HG03442 (cell line): ENCODE data around the gene TUB.

Experiments
- ATAC-seq: cut with Tn5 transposase; IDR thresholded peaks from one replicate; pipeline ENCODE4 v1.9.1; 2021; ENCODE audit warnings: mild to moderate bottlenecking, moderate library complexity; ENCODE audit not compliant: unreplicated experiment

The TUB gene

GRCh38 chr11:8089791-8090510 lies 8.9 kb downstream of the TUB start:
- ATAC-seq, result no peak

GRCh38 chr11:8090756-8091155 lies 9.7 kb downstream of the TUB start:
- ATAC-seq, result no peak

DNA sequence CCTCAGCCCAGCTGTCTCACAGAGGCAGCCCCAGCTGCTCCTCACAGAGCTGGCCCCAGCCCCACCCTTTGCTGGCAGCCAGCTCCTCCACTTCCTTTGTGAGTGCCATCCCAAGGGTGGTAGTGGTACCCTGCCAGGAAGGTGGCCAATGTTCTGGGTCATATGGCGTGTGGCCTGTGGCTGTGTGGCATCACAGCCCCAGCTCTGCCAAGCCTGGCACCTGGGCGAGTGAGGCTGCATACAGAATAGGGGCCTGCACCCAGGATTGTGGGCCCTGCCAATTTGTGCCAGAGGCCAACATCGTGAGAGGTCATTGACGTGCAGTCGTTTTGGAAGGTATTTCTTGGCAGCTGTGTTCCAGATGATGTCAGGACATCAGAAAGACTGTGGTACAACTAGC lies 10.7 kb downstream of the TUB start:
- no peak for ATAC-seq

- peak; percentile 71 for ATAC-seq
Observed at GRCh38 chr11:8092587-8093424, 11.8 kb downstream of the TUB start.

DNA sequence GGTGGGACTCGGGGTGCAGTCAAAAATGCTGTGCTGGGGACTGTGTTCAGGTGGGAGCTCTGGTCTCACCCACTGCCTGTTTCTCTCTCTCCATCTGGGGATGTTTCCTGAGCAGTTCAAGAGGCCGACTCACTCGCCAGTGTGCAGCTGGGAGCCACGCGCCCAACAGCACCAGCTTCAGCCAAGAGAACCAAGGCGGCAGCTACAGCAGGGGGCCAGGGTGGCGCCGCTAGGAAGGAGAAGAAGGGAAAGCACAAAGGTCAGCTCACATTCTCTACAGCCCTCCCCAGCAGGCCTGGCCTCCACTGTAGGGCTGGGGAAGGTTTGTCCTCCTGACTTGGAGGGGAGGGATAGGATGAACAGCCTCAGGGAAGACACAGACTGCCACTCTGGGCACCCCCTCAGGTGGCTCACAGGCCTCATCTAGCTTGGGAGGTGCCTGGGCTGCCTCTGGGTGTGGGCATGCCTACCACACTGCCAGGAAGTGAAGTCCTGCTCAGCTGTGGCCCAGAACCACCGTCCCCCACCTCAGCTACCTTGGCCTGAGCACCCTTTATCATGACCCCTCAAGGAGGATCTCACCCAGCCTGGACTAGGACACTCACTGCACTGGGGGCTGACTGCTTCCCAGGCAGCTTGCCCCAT lies 13.0 kb downstream of the TUB start:
- no peak for ATAC-seq

GRCh38 chr11:8094656-8095055 lies 13.6 kb downstream of the TUB start:
- no peak for ATAC-seq

DNA sequence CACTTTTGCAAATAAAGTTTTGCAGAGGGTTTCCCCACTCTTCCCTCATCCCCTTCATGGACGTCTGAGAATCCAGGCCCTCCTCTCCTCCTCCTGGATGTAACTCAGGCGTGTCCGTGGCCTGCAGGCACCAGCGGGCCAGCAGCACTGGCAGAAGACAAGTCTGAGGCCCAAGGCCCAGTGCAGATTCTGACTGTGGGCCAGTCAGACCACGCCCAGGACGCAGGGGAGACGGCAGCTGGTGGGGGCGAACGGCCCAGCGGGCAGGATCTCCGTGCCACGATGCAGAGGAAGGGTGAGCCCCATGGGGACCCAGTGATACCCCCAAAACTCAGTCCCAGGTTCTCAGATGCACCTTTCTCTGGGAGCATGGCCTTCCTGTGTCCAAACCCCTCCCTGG lies 14.4 kb downstream of the TUB start:
- no peak for ATAC-seq

DNA sequence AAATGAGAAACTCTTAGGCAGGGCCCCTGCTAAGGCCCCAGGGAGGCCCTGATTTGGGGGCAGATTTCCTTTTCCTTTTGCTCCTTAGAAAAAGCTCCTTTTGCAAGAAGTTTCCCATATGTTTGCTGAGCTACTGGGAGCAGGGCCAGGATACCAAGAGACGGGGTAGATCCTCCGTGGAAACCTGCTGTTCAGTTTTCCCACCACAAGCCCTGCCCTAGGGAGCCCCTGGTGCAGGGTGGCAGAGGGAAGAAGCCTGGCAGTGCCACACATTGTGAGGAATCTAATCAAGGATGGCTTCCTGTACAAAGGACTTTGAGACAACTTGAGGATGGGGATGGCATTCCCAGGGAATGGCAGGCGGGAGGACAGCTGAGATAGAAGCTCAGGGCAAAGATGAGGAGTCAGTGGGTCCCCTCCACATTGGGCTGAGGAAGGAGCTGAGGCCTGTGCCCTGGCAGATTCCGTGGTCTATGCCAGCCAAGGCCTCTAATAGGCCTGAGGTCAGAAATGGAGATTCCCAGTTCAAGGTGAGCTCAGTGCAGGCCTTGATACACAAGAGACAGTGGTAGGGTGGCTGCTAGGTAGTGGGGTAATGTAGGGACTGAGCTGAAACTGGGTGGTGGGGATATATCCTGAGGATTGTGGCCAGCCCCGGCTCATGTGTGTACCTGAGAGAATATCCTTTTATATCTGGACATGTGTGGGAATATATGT lies 15.0 kb downstream of the TUB start:
- ATAC-seq, result no peak

- ATAC-seq, result no peak
Observed at GRCh38 chr11:8096575-8096974, 15.6 kb downstream of the TUB start.

DNA sequence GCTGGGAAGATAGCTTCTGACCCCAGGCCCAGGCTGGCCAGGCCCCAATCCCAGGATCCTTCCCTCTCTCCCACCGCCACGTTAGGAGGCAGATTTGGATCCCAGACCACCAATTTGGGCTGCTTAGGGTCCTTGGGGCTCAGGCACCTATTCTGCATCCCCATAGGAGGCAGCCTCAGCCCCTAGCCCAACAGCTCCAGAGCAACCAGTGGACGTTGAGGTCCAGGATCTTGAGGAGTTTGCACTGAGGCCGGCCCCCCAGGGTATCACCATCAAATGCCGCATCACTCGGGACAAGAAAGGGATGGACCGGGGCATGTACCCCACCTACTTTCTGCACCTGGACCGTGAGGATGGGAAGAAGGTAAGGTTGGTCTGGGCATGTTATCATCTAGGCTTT lies 16.1 kb downstream of the TUB start:
- no peak for ATAC-seq

DNA sequence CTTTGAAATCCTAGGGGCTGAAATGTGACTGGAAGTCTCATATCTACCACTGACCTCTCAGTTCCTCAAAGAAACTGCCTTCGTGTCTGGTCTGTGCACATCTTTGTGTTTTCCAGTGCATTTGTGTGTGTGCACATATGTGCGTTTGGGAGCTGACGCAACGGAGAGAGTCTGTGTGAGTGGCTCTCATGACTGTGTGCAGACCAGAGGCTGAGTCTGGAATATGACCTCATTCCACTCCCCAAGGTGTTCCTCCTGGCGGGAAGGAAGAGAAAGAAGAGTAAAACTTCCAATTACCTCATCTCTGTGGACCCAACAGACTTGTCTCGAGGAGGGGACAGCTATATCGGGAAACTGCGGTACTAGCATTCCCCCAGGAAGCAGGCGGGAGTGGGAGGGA lies 16.5 kb downstream of the TUB start:
- ATAC-seq, result no peak

DNA sequence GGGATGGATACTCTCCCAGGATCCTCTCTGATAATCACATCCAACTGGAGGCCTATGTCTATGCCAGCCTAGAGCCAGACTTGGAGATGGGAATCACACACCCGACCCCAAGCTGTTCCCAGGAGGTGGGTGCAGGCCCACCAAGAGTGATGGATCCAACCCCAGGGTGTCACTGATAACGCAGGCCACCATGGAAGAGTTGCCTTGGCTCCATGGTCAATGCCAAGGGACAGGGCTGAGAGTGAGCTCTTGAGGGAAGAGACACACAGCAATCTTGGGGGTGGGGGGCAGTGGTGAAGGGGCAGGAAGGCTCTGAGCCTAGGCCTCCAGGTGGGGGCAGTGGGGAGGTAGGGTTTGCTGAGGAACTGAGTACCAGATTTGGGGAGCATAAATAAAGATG lies 16.9 kb downstream of the TUB start:
- no peak for ATAC-seq

GRCh38 chr11:8098361-8098760 lies 17.4 kb downstream of the TUB start:
- ATAC-seq, result no peak

DNA sequence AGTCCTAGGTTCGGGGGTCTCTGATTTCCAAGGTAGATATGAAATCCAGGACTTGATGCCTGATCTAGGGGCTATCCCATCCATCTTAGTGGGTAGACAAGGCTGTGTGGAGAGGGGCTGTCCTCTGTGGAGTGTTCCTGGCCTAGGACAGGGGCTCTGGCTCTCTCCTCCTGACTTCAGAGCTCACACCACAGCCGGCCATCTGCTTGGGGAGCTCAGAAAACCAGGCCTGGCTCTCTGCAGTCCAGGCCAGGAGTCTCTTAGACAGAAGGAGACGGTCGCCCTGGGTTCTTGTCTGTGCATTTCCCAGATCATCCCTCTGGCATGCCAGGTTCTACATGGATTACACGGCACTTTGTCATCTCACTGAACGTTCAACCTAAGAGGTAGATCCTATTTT lies 17.9 kb downstream of the TUB start:
- no peak for ATAC-seq

DNA sequence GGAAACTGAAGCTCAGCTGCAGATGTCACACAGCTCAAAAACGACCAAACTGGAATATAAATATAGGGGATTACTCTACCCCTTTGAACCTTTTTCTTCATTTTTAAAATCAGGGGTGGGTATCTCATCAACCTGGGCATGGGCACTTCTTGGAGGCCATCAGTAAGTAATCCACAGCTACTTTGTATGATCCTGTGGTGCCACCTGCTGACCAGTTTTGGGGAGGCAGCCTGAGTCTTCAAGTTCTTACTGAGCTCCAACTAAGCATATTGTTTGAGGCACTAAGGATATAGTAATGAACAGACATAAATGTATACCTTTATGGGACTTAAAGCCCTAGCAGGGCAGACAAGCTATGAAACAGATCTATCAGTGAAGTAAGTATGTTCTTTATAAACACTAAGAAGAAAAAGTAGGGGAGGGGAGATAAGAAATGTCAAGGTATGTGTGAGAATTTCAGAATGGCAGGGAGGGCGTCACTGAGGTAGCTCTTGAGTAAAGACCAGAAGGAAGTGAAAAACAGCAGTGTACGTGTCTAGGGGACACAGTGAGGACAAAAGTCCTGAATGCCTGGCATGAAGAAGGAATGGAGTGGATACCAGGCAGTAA lies 18.4 kb downstream of the TUB start:
- ATAC-seq, result no peak

DNA sequence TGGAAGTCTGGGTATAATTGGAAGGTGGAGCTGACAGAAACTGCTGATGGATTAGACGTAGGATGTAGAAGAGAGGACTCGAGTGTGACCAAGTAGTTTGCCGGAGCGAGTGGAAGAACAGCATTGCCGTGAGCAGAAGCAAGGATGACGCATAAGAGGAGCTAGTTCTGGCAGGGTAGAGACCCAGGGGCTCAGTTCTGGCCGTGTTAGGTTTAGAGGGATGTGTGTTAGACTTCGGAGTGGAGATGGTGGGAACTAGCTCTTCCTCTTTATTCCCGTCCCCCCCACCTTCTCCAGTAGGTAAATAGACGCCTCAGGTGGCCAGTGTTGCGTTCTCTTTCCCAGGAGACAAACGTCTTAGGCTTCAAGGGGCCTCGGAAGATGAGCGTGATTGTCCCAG lies 19.1 kb downstream of the TUB start:
- ATAC-seq, result no peak

DNA sequence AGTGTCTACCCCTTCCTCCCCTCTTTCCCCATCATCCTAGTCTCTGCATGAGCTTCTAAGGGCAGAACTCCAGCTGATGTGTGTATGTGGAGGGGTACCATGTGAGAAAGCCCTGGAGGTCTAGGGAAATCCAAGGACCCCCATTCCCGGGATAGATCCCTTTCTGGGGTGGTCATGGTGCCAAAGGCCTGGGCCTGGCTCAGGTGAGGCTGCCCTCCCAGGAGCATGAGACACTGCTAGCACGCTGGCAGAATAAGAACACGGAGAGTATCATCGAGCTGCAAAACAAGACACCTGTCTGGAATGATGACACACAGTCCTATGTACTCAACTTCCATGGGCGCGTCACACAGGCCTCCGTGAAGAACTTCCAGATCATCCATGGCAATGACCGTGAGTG lies 19.6 kb downstream of the TUB start:
- no peak for ATAC-seq

DNA sequence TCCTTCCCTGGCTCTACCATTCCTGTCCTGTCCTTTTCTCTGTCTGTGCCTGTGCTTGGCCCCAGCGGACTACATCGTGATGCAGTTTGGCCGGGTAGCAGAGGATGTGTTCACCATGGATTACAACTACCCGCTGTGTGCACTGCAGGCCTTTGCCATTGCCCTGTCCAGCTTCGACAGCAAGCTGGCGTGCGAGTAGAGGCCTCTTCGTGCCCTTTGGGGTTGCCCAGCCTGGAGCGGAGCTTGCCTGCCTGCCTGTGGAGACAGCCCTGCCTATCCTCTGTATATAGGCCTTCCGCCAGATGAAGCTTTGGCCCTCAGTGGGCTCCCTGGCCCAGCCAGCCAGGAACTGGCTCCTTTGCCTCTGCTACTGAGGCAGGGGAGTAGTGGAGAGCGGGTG lies 20.4 kb downstream of the TUB start:
- ATAC-seq, result no peak

DNA sequence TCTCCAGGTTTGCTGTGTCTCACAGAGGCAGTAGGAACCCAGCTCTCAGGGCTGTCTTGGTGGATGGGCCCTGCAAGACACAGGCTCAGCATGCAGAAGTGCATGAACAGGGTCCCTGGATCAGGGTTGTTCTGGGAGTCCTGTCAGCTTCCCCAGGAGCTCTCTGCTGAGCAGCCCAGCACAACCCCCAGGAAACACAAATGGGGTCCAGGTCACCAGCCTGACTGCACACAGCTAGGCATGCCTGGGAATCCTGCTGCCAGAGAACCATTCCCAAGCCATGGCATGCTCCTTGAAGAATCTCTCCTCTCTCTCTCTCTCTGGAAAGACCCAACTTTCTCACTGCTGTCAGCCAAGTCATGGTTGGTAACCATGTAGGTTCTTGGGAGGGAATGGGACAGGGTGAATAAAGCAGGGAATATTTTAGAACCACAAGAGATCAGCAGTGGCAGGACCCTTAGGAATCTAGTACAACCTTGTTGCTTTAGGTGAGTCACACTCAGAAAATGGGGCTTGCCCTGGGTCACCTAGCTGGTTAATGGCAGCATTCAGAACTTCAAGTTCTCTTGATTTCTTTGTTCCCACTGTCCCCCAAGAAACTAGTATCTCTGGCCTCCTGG lies 21.4 kb downstream of the TUB start:
- ATAC-seq, result no peak

DNA sequence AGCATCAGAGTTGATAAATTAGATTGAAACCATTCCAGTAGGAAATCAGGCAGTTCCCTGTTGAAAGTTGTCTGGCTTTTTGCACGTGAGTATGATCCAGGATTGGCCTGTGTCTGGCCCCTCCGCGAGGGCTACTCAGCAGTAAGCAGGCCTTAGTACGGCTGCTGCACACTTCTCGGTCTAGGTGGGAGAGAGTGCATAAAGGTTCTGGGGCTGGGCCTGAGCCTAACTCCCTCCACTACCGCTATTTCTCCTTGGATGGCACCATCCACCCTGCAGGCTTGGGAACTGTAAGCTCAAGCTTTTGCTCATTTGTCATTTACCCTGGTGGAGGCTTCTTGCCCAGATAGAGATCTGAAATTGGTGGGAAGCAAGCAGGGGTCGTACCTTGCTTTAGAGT lies 22.0 kb downstream of the TUB start:
- ATAC-seq, result no peak

DNA sequence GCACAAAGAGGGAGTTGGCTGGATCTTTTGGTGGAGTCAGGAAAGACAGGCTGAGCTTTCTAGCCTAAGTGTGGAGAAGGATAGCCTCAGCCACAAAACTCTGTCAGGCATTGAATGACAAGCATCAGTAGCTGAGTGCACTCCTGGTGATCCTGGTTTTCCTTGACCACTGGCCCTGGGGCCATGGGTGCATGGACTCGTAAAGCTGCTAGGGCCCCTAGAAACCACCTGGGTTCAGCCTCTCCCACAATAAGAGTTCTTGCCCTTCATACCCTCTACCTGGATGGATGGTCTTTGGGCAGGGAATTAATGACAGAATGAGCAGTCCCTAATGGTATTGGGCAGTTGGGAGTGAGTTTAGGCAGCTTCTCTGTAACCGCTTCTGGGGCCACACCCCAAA lies 22.9 kb downstream of the TUB start:
- ATAC-seq, result no peak
